ENCODE measurements around the gene MACIR. TPM values are rescaled to one million over a fixed set of nuclear protein-coding genes. Genes with fewer than 3 reads are reported as not detected.

Gene MACIR
- total RNA-seq, 1 experiment from 2014 or later, result 26.0 TPM

DNA sequence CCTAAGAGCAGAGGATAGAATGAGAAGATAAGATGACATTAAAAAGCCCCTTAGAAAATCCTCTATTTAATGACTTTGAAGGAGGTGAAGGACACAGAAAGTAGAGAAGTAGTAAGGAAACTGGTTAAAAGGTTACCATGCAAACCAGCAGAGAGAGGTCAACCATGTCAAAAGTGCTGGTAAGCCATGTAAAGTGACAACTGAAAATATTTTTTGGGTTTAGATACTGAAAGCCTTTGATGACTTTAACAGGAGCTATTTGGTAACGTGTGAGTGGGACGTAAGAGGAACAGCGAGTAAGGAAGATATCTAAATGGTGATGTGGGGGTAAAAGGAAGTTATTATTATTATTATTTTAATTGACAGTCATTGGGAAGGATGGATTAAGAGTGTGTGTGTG lies 56.9 kb downstream of the MACIR start:
- DNase-seq (ENCODE audit: low read depth, low spot score), result no peak
- in situ Hi-C loops (cut with HindIII; ENCODE audit: low pct_unique_long_range_greater_than_20kb, low sequenced_read_pairs), result no loop called here

DNA sequence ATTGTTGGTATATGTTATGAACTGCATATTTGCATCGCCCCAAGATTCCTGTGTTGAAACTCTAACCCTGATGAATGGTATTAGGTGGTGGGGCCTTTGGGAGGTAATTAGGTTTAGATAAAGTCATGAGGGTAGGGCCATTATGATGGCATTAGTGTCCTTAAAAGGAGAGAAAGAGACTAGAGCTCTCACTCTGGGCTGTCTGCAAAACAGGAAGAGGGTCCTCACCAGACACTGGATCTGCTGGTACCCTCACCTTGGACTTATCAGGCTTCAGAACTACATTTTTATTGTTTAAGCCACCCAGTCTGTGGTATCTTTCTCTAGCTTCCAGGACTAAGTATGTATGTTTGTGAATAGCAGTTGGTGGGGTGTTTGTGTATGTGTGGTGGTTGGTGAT lies 68.9 kb downstream of the MACIR start:
- in situ Hi-C loops (cut with HindIII; ENCODE audit: low pct_unique_long_range_greater_than_20kb, low sequenced_read_pairs), result no loop called here
- no peak for DNase-seq (ENCODE audit: low read depth, low spot score)

- in situ Hi-C loops (cut with HindIII; ENCODE audit: low pct_unique_long_range_greater_than_20kb, low sequenced_read_pairs), result no loop called here
- no peak for DNase-seq (ENCODE audit: low read depth, low spot score)
These were observed 69.3 kb downstream of the MACIR start for GRCh38 chr5:103327893-103328292.

Other genes with a start within 250 kb of the MACIR start
- gene GIN1, start 138.6 kb upstream of the MACIR start, total RNA-seq (2014; rRNA removed; shearing (Covaris generic)), result 6.9 TPM in 2 replicates
- gene PPIP5K2, start 138.5 kb upstream of the MACIR start, total RNA-seq (2014; rRNA removed; shearing (Covaris generic)), result 67.6 and 77.6 TPM in 2 replicates

All from SK-MEL-5 (cell line).